ENCODE results near the gene FAM216A.
"Not testable (repeated sequence)": the region's sequence is repeated elsewhere in the genome, so short reads cannot be mapped to it uniquely, and the experiment has no call there.

DNA sequence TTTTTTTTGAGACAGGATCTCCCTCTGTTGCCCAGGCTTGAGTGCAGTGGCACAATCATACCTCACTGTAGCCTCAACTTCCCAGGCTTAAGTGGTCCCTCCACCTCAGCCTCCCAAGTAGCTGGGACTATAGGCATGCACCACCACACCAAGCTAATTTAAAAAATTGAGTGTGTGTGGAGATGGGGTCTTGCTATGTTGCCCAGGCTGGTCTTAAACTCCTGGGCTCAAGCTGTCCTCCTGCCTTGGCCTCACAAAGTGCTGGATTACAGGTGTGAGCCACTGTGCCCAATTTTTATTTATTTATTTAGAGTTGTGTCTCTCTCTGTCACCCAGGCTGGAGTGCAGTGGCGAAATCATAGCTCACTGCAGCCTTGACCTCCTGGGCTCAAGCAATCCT is 48.0 kb upstream of the FAM216A start:
- TF ChIP-seq, protein P1, sequence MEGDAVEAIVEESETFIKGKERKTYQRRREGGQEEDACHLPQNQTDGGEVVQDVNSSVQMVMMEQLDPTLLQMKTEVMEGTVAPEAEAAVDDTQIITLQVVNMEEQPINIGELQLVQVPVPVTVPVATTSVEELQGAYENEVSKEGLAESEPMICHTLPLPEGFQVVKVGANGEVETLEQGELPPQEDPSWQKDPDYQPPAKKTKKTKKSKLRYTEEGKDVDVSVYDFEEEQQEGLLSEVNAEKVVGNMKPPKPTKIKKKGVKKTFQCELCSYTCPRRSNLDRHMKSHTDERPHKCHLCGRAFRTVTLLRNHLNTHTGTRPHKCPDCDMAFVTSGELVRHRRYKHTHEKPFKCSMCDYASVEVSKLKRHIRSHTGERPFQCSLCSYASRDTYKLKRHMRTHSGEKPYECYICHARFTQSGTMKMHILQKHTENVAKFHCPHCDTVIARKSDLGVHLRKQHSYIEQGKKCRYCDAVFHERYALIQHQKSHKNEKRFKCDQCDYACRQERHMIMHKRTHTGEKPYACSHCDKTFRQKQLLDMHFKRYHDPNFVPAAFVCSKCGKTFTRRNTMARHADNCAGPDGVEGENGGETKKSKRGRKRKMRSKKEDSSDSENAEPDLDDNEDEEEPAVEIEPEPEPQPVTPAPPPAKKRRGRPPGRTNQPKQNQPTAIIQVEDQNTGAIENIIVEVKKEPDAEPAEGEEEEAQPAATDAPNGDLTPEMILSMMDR (IDR thresholded peaks at IDR 0.05): not testable (repeated sequence)
- not testable (repeated sequence) for TF ChIP-seq POLR2A (IDR thresholded peaks at IDR 0.05; ENCODE audit: low read depth)

Measured in esophagus muscularis mucosa (tissue), 3 donors.